Muscle of arm (tissue), 12 donors: ENCODE measurements around the gene PRSS27. TPM values are rescaled to one million over a fixed set of nuclear protein-coding genes. Genes with fewer than 3 reads are reported as not detected.
"Not testable (repeated sequence)": the region's sequence is repeated elsewhere in the genome, so short reads cannot be mapped to it uniquely, and the experiment has no call there.

Experiments used
- DNase-seq: peaks from one replicate; pipeline ENCODE4 v3.0.0-alpha.2; 2013
- polyA plus RNA-seq, 12 donors: library from polyadenylated mRNA; unstranded; fragments of 120-200 nt; gene quantifications; one replicate each; pipeline ENCODE4 v1.2.1, GENCODE V29; 2013; ENCODE audit not compliant: insufficient read length in 12 of 12

Gene PRSS27
- polyA plus RNA-seq, 12 donors: 0.87 to 1.8 (median 1.2) TPM; not detected in 2

DNA sequence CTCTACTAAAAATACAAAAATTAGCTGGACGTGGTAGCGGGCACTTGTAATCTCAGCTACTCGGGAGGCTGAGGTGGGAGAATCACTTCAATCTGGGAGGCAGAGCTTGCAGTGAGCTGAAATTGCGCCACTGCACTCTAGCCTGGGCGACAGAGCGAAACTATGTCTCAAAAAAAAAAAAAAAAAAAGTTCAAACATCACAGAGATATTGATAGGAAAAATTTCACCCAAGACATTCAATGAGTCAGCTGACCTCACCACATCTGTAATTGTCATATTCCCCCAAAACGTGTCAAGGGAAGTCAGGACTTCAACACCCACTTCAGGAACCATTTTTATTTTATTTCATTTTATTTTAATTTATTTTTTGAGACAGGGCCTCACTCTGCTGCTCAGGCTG is 8.0 kb upstream of the PRSS27 start:
- no peak for DNase-seq

DNA sequence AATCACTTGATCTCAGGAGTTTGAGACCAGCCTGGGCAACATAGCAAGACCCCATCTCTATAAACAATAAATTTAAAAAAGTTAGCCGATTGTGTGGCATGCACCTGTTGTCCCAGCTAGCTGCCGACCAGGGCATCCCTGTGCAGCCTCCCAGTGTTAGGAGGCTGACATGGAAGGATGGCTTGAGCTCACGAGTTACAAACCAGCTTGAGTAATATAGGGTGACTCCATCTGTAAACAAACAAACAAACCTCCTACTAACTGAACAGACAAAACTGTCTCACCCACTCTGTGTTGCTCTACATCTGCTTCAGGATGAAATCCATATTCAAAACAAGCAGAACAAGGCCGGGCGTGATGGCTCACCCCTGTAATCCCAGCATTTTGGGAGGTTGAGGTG is 6.9 kb upstream of the PRSS27 start:
- no peak for DNase-seq

DNA sequence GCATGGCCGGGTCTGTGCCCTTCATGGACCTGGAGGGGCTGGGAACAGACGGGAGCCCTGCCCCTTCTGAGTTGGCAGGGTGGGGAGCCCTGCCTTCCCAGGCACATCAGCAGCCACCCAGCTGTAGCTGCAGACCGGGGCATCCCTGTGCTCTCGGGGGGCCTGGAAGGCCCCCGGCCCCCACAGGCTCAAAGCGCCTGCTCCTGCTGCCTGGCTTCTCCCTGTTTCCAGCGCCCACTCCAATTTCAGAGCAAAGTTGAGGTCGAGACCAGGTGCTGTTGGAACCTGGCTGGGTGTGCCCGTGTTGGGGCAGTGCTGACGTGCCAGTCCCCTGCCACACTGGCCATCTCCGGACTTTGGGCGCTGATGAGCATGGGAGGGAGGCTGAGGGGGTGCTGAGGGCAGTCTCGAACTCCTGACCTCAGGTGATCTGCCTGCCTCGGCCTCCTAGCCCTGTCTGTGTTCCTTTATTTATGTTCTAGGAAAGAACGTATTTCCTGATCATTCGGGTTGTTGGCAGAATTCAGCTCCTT is 4.9 kb upstream of the PRSS27 start:
- no peak for DNase-seq

DNA sequence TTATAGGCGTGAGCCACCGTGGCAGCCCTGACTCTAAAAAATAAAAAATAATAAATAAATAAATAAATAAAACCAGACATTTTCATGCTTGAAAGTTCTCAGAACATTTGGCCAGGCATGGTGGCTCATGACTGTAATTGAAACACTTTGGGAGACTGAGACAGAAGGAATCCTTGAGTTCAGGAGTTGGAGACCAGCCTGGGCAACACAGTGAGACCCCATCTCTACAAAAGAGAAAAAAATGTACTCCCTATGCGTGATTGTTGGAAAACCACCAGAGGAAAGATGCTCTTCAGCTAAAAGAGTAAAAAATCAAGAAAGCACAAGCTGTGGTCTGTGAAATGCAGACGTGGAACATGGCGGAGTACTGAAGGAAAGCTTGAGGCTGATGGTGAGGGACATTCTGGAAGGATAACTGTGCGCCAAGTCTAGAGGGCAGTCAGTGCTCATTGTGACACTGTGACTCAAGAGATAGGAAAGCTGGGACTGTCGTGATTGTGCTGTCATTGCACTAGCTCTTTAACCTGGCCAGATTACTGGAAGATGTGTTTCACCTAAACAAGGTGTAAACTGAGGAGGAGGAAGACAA is 4.2 kb upstream of the PRSS27 start:
- no peak for DNase-seq

DNA sequence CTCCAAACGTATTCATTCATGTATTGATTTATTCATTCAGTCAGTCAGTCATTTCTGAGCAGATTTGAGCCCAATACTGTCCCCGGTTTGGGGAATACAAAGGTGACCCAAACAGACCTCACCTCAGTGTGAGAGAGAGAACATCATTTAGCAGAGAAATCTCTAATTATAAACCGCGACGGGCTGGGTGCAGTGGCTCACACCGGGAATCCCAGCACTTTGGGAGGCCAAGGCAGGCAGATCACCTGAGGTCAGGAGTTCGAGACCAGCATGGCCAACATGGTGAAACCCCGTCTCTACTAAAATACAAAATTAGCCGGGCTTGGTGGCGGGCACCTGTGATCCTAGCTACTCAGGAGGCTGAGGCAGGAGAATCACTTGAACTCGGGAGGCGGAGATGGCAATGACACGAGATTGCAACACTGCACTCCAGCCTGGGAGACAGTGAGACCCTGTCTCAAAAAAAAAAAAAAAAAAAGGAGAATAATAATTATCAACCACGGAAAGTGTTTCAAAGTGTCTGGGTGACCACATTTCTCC is 1.7 kb upstream of the PRSS27 start:
- not testable (repeated sequence) for DNase-seq

DNA sequence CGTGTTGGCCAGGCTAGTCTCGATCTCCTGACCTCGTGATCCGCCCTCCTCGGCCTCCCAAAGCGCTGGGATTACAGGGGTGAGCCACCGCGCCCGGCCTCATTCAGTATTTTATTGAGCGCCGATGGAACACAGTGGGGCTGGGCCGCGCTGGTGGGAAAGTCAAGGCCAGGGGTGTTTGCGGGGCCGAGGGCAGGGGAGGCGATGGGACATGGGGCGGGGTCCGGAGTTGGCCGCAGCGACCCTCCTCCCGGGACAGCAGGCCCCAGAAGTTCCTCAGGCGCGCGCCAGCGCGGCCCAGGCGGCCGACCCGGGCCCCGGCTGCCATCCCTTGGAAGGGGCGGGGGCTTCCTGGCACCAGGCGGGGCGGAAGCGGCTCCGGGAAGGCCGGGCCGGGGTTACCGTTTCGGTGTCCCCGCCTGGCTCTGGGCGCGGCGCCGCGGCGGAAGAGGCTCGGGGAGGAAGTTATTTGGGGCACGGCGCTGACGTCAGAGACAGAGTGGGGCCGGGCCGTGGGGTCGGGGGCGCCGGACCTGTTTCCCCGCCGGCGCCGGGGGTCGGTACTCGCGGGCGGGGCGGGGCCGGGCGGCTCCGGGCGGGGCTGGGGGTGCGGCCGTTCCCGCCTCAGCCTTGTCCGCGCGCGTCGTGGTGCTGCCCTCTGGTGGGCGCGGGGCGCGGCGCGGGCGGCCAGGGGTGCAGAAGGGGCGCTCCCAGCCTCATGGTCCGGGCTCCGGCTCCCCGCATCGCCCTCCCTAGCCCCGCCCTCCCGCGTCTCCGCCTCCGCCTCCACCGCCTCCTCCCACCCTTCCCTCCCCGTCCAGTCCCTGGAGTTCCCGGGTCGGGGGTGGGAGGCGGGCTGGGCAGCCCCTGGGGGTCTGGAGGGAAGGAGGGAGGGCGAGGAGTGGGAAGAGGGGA is 952 bp upstream of the PRSS27 start:
- peak; percentile 71 for DNase-seq

DNA sequence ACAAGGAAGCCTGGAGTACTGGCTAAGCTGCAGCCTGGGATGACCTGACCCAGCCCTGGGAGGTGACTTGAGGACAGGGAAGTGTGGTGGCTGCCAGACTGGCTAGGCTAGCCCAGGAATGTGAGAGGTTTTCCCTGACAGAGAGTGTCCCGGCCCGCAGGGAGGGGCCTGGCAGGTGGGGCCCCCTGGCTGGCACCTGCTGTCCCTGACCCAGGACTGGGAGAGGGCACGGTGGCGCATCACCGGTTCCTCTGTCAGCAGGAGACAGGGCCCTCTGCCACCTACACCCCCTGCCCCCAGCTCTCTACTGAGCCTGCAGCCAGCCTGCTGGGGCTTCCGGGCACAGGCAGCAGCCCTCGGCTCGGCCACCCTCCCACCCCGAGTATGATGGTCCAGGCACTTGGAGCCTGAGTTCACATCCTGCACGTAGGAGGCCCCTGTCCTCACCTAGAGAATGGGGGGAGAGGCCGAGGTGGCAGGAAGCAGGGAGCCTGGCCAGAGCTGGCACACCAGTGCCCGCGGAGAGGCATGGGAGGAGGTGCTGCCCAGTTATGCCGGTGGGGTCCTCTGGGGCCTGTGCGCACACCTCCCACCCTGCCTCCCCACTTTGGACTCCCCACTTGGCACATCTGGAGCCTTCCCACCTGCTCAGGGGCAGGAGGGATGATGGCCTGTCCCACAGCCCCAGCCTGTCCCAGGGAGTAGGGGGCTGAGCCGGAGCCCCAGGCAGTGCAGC is 528 bp downstream of the PRSS27 start:
- no peak for DNase-seq

DNA sequence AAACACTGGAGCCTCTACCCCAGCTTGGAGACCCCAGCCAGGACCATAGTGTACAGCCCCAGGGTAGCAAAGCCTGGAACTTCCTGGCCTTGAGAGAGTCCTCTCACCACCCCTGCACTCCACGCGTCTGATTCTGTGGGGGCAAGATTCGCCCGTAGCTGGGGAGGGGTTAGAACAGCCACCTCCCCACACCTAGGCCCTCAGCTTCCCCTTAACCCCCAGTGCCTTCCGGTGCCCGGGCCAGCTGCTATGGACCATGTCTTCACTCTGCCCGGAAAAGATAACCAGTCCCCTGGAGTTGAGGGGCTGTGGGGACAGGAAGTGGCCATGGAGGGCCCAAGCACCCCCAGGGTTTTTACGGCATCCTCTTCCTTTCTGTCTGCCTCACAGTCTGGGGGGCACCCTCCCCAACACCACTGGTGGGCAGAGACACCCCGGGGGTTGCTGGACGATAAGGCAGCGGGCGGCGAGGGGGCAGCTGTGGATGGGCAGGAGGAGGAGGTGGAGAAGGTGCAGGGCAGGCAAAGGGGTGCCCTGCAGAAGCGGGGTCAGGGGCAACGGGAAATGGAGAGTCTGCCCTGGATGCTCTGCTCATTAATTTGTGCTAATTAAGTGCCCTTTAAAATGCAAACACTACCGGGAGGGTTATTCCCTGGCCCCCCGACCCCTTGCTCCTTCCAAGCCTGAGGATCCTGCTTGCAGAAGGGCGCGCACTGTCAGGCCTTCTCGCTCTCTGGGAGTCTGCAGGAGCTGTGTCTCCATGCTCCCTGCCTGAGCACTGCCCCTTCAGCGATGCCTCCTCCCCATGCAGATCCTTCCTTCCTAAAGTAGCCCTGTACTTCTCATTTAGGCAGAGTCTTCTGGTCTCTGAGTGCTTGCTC is 2.4 kb downstream of the PRSS27 start:
- DNase-seq: no peak

DNA sequence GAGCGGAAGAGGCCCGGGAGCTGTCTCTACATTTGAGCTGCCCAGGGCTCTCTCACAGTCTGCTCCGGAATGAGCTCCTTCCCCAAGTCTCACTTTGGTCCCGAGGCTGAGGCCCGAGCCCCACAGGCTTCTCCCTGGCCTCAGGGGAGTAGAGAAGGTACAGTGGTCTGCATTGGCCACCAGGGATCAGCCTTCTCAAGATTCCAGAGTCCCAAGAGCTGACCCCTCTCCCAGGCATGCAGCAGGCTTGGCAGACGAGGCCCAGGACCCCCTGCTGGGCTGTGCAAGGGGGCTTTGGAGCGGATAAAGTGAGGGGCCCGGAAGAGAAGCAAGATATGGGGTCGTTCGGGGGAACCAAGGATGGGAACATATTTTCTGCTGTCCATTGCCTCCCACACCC is 3.1 kb downstream of the PRSS27 start:
- no peak for DNase-seq

DNA sequence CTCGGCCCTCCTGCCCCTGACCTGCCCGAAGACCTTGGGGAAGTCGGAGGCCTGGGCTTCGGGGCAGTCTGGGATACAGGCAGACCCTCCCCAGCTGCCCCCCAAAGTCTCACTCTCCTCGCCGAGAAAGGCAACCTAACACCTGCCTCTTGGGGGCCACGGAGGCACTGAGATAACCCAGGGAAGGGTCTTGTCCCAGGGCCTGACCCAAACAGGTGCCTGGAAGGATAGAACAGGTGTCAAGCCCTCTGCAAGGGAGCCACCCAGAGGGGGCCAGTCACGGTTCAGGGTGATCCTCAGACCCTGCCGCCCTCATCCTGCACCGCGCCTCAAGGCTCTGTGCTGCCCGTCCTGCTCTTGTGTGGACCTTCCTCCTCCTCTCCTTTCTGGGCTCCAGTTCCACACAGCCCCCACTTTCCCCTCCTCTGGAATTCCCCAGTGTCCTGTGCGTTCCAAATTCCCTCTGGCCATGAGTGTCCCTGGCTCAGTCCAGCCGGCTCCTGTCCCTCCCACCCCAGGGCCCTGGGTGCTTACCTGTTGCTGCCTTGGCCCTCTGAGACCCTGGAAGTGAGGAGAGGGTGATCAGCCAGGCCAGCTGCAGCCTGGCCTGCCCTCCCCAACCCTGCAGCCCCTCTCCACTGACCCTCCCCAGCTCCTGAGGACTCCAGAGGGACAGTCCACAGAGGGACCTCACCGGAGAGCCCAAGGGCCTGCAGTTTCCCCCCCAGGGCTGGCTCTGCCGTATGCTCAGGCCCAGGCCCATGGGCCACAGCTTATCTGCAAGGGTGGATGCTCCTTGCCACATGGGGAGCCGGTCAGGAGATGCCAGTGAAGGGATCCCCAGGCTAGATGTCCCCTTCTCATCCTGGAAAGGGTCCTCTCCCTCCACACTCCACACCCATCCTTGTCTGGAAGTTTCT is 3.8 kb downstream of the PRSS27 start:
- DNase-seq: no peak

DNA sequence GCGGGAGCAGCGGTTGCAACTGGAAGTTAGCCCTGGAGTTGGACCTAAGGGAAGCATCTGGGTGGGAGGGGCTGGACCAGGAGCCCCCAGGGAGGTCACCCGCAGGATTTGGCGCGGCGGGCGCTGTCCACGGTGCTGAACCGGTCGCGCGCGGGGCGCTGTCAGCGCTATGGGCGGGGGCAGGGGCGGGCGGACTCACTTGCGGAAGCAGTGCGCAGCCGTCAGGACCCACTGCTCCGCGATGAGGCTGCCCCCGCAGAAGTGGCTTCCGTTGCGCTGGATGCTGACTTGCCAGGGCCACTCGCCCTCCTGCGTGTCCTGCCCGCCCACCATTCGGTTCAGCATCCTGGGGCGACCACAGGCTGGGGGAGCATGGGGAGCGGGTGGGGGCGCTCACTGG is 4.5 kb downstream of the PRSS27 start:
- peak; percentile 57 for DNase-seq

DNA sequence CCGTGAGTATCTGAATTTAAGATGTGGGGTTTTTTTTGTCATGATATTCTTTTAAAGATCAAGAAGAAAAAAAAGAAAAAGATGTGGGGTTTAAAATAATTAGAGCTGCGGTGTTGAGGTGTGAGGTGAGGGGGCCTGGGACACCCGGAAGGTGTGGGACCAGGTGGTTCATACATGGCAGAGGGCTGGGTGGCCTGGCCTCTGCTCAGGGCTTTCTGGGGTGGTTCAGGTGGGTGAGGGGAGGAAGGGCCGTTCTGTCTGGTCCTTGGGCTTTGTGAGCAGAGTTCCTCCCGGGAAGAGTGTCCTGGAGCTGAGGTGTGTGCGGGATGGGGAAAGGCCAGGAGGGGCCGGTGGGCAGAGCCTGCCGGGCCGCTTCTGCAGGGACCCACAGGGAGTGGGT is 5.0 kb downstream of the PRSS27 start:
- DNase-seq: no peak

DNA sequence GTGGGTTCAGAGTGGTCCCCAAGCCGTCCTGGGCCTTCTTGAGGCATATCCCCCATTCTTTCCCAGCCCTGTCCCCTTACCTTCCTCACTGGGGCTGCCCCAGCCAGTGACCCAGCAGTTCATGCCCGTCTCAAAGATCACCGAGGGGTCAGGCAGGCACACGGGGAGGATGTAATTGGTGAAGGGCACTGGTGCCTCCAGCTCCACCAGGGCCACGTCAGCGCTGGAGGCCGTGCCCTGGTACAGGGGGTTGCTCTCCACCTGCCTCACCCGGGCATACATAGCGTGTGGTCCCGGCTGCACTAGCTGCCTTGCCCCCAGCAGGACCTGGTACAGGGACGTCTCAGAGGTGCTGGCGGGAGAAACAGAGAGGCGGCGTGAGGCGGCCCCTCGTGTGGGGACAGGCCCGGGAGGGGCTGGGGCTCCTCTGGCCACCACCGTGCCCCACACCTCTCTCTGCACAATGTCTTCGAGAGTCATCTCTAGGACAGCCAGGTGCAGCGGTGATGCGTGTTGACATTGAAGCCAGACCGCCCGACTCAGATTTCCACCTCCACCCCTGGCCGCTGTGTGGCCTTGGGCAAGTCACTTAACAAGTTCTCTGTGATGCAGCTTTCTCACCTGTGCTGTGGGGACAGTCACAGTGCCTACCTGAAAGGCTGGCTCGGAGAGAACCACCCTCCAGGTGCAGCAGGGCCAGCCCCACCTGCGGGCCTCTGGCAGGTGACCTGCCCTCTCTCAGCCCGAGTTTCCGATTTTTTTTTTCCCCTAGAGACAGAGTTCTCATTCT is 5.8 kb downstream of the PRSS27 start:
- no peak for DNase-seq

DNA sequence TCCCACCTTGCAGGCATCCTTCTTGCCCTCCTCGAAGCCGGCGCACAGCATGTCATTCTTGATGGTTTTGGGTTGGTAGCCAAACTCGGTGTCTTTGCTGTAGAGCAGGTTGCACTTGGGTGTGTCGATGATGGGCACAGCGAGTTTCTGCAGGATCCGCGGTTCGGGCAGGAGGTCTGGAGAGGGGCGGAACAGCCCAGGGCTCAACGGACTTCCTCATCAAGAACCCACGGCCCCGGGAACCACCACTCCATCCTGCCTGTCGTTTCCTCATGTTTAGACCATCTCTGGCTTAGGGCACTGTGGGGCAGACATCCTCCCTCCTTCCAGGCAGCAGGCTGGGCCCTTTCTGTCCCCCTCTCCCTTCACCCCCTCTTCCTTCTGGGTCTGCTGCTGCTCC is 6.5 kb downstream of the PRSS27 start:
- DNase-seq: no peak

DNA sequence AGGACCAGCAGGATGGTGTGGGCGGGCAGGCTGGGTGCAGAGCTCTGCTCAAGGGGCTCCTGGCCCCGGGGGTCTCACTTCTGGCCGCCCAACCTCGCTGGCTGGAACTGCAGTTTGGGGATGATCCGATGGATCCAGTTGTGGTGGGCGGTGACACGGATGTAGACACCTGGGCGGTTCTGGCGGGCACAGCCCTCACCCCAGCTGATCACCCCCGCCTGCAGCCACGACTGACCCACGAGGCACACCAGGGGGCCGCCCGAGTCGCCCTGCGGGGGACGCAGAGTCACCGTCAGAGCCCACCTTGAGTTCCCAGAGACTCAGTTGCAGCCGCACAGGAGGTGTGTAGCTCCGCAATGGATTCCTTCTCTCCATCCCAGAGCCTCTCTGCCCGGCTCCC is 7.5 kb downstream of the PRSS27 start:
- DNase-seq: no peak

DNA sequence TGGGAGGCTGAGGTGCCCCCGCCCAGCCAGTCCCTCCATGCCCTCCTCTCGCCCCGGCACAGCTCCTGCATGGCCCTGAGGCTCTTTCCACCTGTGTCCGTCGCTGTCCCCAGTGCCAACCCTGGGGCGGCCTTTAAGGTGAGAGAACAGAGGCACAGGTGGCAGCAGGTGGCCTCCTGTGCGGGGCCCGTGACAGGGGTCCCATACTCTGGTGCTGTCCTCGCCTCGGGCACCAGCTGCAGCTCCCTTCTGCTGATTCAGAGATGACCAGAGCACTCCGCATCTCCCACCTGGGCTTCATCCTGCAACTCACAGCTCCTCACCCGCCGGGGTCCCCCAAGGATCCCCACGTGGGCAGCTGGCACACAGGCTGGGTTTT is 8.0 kb downstream of the PRSS27 start:
- no peak for DNase-seq

DNA sequence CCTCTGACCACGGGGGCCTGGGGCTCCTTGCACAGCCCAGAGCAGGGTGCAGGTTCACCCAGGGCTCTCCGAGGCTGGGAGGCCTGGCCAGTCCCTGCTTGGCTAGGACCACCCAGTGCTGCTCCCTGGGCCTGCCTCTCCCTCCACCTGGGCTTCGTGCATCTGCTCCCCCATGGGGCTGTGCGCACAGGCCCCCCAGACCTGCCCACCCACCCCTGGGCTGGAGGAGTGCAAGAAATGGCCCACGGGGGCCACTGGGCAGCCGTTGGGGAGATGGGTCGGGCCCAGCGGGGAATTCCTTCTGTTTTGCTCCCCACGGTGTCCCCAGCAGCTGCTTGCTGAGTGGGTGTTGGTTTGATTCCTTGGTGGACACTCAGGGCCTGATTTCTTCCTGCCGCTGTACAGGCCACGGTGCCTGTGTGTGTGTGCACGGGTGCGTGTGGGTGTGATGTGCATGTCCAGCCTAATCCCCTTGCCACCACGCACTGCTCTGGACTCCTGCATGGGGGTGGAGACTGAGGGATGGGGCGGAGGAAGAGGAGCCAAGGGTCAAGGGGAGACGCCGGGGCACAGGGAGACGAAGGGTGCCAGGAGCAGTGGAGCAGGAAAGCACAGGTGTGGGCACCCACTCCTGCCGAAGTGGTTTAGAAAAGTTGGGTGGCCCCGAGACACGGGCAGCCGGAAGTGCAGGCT is 8.5 kb downstream of the PRSS27 start:
- no peak for DNase-seq

DNA sequence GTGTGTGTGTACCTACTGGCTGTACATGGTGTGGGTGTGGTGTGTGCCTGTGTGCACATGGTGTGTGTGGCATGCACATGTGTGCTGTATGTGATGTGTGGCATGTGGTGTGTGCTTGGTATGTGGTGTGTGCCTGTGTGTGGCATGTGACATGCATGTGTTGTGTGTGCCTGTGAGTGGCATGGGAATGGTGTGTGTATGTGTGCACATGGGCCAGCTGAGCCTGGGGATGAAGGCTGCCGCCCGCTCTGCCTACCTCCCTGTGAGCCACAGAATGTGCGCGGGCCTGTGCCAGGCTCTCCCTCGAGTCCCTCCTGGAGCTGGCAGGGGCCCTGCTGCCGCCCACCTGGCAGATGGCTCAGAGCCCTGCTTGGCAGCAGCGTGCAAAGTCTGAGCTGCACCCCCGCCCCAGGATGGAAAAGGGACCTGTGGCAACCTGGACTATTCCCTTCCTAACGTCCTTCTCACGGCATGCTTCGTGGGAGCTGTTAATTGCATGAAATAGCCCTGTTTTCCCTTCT is 9.3 kb downstream of the PRSS27 start:
- DNase-seq: no peak
